Measurements from ENCODE around the gene BCR.

The BCR gene

GRCh38 chr22:23232094-23232905 lies 52.0 kb downstream of the BCR start:
- DNase-seq: no peak

DNA sequence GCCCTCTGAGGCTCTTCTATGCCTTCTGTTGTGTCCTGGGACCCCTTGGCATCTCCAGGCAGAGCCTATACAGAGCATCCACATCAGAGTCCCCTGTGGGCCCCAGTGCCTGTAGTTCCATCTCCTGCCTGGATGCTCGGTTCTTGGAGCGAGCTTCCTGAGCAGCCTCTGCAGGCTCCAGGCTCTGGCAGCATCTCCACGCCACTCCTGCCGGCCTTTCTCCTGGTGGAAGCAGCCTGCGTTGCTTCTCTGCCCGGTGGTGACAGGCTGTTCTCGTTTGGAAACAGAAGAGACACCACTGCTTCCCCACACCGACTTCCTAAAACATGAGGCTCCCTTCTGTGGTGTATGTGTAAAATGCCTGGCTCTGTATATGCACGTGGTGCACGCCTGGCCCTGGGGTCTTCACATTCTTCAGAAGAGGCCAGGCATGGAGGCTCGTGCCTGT lies 52.8 kb downstream of the BCR start:
- DNase-seq: no peak

DNA sequence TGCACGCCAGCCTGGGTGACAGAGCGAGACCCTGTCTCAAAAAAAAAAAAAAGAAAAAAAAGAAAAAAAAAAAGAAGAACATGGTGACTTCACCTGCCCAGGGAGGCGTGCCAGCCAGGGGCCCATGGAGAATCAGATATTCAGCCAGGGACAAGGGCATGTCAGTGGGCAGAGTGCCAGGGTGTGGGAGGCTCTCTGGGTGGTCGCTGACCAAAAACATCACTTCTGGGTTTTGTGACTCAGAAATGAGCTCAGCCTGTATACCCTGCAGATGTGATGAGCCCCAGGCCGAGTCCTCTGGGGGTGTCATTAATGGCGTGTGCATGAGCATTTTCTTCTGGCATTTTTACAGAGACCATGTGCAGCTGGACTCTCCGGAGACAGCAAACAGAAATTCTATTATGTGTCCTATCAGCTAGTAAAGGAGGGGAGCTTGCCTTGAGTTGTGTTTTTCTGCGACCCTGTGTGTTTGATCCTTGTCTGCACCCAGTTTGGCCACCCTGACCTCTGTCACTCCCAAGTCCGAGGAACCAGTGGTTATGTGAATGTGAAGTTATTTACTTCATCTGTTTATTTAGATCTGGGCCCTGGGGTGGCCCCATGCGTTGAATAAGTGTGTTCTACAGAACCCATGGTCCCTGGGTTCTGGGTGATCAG lies 53.6 kb downstream of the BCR start:
- DNase-seq: peak; percentile 28

- no peak for DNase-seq
Measured at GRCh38 chr22:23234409-23235161, 54.3 kb downstream of the BCR start.

- DNase-seq: no peak
Measured at GRCh38 chr22:23235425-23235824, 55.1 kb downstream of the BCR start.

DNA sequence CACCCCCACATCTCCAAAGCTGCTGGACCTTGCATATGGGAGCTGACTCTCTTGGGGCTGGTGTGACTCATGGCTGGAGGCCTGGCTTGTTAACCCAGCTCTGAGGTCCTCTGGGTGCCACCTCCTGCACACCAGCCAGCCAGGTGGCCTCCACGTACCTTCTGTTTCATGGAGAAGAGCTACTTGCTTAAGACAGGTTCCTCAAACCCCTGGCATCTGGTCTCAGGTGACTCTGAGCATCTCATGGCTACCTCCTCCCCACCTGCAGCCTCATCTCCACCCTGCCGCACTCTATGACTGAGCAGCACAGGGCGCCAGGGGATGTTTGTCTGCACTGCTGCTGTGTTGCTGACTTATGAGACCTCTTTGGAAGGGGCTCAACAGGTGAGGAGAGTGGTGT lies 55.7 kb downstream of the BCR start:
- DNase-seq: no peak

DNA sequence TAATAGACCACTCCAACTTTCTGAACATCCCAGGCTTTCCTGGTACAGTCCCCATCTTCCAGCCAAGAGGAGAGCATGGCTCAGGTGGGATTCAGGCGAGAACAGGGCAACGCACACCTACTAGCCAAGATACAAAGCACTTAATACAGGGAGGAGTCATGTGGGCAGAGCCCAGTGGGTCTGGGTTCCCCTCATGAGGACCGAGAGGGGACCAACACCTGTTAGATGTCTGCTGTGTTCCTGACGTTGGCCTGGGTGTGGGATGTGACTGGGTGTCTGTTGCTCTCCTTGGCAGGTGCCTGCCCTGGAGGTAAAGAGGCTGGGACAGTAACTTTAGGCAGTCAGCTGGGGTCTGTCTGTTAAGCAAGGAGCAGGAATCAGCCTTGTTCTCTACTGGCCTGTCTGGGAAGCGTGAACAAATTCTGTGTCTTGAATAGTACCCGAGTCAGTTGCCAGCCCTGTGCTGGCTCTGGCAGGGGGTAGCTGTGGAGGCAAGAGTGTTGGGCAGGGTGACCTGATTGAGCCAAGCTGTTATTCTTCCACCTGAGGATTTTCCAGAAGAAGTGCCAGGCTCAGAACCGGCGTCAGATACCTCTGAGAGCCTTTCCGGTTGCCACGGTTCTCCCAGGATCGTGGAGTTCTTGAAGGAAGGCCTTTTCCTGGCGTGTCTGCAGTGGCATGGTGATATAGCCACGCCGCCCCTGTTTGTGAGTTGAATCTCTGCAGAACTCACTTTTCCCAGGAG lies 56.3 kb downstream of the BCR start:
- no peak for DNase-seq

GRCh38 chr22:23237201-23237798 lies 57.0 kb downstream of the BCR start:
- DNase-seq: peak; percentile 99

- peak; percentile 48 for DNase-seq
Measured at GRCh38 chr22:23237841-23238240, 57.5 kb downstream of the BCR start.

- no peak for DNase-seq
Measured at GRCh38 chr22:23238707-23239106, 58.4 kb downstream of the BCR start.

- no peak for DNase-seq
Measured at GRCh38 chr22:23239429-23239828, 59.1 kb downstream of the BCR start.

DNA sequence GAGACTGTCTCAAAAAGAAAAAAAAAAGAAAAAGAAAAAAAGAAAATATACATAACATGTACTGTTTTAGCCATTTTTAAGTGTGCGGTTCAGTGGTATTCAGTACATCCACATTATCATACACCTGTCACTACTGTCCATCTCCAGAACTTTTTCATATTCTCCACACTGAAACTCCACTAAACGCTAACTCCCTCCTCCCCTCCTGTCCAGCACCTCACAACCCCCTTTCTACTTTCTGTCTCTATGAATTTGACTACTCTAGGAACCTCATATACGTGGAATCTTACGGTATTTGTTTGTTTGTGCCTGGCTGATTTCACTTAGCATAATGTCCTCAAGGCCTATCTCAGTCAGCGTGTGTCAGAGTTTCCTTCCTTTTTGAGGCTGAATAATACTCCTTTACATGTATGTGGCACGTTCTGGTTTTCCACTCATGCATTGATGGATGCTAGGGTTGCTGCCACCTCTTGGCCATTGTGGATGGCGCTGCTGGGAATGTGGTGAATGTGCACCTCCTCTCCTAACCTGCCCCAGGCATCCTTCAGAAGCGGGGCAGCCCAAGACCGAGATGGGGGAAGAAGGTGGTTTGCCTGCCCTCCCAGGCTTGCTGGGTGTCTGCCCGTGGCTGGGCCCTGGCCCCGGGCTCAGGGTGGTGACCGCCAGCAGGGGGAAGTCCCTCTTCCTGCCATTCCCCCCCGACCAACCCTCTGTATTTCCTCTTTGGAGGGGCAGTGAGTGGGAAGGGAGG lies 60.5 kb downstream of the BCR start:
- peak; percentile 38 for DNase-seq

DNA sequence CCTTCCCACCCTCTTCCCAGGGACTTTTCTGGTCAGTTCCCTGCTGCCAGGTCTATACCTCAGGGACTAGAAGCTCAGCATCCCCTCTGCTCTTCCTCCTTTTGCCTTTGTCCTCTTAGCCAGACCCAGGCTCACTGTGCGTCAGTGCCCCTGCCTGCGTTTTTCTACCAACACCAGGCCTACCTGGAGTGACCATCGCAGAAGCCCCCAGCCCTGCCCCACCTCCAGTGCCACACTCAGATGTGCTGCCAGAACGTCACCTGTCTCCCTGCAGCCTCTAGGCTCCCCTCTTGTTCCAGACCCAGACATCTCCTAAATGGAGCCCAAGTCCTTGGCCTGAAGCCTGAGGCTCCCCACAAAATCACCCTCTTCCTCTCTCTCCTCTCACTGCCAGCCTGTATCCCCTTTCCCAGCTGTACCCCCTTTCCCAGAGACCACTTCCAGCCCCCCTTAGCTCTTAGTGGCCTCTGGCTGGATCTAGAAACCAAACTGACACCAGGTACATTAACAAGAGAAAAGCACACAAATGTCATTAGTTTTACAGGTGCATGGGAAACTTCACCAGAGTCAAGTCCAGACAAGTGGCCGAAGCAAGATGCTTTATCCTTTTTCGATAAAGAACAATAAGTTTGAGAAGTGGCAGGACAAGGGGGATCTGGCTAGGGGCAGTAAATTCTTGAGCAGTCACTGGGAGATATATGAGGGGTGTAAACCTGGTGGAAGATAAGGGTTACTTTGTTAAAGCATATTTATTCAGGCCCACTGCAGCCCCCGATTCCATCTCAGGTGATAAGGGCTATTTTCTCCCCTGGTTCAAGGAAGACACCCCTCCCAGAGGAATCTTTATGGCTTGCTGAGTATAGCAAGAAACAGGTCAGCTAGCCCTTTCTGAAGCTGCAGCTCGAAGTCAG lies 61.5 kb downstream of the BCR start:
- DNase-seq: no peak

- no peak for DNase-seq
Measured at GRCh38 chr22:23242473-23243001, 62.2 kb downstream of the BCR start.

DNA sequence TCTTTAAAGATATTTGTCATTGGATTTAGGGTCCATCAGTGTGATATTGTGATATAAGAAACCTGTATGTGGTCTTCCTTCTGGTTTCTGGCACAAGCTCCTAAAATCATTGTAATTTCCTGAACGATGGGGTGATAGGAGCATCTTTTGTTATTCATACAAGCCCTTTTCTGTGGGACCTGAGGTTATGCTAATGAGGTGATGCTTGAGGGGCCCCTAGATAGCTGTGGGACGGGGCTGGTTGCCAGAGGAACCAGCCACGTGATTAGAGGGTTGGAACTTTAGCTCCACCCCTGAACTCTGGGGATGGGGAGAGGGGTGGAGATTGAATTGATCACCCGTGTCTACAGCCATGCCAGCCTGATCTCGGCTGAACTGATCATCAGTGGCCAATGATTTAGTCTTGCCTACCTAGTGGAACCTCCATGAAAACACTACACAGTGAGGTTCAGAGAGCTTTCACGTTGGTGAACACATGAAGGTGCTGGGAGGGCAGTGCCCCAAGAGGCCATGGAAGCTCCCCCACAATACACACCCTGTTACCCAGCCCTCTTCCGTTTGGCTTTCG lies 62.8 kb downstream of the BCR start:
- DNase-seq: no peak

GRCh38 chr22:23243859-23244689 lies 63.8 kb downstream of the BCR start:
- no peak for DNase-seq

DNA sequence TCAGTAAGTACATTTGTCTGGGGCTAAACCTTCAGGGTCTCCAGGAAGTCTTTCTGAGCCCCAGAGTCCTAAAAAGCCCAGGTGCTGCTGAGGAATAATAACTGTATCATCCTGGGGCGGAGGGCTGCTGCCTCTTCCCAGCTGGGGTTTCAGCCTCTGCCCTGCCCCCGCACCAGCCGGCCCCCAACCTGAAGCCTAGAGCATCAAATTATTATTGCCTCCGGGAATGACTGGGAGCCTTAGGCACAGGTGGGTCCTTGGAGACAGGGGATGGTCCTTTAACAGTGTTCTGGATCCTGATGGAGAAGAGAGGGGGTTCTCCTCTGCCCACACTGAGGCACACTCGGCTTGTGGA lies 64.4 kb downstream of the BCR start:
- DNase-seq: no peak

DNA sequence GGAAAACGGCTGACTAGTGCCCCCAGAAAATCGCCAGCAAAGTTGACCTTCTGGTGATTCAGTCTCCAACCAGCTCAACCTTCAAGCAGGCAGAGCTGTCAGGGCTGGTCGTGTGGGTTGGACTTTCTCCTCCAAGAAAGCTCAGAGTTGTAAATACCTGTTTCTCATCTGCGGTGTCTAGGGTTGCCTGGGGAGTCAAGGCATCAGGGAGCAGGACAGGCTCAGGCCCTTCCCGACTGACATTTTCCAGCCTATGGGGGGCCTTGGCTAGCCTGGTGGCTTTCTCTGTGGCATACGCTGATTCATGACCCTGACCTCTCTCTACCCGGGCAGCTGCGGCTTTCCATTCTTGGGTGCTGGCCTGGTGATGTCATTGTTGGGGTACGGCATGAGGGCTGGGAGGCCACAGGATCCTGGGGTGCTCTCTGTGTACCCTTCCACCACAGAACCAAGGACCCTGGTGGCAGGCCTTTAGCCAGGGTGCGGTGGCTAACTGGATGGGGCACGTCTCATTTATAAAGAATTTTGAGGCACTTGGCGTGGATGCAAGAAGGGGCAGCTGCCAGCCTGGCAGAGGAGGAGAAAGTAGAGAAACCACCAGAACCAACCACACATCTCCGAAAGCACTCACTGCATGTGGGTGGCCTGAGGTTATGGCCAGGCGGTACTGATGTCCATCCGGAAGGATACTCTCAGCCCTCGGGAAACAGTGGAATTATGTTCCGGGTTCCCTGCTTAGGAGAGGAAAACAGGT lies 64.9 kb downstream of the BCR start:
- DNase-seq: no peak

DNA sequence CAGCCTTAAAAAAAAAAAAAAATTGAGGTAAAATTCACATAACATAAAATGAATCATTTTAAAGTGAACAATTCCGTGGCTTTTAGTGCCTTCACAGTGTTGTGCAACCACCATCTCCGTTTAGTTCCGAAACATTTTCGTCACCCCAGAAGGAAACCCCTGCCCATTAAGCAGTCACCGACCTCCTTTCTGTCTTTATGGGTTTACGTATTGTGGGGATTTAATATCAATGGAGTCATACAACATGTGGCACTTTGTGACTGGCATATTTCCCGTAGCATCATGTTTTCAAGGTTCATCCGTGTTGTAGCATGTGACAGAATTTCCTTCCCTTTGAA lies 65.5 kb downstream of the BCR start:
- DNase-seq: no peak
